ENCODE measurements around the gene LRP2.

Gene LRP2

DNA sequence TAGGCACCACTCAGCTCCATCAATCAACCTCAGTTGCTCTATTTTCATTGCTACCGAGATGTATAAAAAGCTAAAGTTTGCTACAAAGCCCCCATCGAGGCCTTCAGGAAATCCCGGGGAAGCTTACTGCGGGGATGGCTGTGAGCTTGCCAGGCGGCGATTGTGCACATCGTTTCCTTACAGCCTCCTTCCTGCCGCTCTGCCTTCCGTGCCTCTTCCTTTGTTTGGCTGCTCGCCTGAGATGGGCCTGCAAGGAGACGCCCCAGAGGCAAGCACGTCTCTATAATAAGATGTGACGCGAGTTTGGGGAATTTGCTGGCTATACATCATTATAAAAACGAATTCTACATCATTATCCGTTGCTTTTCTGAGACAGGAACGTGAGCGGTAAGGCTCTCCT lies 251.4 kb downstream of the LRP2 start:
- in situ Hi-C loops (cut with HindIII; ENCODE audit: low pct_ligation_motif_present, low pct_unique_long_range_greater_than_20kb, low sequenced_read_pairs), result no loop called here

GRCh38 chr2:169110419-169110818 lies 251.9 kb downstream of the LRP2 start:
- in situ Hi-C loops (cut with HindIII; ENCODE audit: low pct_ligation_motif_present, low pct_unique_long_range_greater_than_20kb, low sequenced_read_pairs), result no loop called here
- DNase-seq, result no peak

More for the DNA sequence above, 251.4 kb downstream of the LRP2 start:
- no peak for DNase-seq

DNA sequence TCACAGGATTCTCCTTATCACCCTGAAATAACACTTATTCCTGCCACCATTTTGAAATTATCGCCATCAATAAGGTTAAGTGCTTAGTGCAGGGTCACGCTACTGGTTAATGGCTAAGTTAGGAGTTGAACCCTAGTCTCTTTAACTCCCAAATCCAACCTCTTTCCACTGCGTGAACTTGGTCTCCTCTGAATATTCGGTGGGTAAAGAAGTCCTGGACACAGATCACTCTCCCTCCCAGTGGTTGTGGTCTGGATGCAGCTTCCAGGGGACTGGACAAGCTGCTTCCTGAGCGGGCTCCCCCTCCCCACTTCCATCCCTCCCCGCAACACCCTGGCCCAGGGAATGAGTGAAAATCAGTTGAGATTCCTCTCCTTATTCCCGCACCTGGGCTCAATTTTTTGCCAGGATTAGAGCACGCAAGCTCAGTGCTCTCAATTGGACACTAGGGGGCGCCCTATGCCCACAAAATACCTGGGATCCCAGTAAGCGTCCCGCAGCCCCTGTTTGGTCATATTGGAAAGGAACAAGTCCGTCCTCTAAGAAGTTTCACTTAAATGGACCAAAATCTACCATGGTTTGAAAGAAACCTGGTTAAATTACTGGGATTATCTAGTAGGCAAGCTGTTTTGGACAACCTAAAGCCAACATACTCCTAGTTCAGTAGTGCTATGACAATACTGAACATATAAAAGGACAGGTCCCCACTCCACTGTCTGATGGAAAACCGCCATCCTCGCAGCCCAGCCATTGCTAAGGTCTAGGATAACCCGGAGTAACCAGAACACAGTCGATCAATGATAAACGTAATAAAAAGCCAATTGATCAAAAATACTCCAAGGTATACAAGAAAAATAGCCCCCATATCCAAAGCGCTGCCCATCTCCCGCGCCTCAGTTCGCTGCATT lies 252.6 kb downstream of the LRP2 start:
- in situ Hi-C loops (cut with HindIII; ENCODE audit: low pct_ligation_motif_present, low pct_unique_long_range_greater_than_20kb, low sequenced_read_pairs), result no loop called here

GRCh38 chr2:169108099-169108884 lies 254.0 kb downstream of the LRP2 start:
- DNase-seq, result no peak
- in situ Hi-C loops (cut with HindIII; ENCODE audit: low pct_ligation_motif_present, low pct_unique_long_range_greater_than_20kb, low sequenced_read_pairs), result no loop called here

More for the DNA sequence above, 252.6 kb downstream of the LRP2 start:
- DNase-seq, result peak; percentile 73

DNA sequence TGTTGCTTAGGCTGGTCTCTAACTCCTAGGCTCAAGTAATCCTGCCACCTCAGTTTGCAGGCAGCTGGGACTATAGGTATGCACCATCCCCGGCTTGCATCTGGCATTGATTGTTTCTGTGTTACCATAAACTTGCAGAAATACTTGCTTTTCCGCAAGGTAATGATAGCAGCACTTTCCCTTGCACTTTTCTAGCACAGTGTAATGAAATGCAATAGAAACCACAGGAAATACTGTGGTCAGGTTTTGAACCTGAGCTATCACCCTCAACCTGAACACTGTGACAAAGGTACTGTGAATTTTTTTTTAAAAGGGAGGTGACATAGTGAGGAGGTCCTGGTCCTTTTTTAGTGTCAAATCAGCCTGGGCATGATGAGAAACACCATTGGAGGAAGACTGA lies 254.7 kb downstream of the LRP2 start:
- DNase-seq, result no peak
- in situ Hi-C loops (cut with HindIII; ENCODE audit: low pct_ligation_motif_present, low pct_unique_long_range_greater_than_20kb, low sequenced_read_pairs), result no loop called here

DNA sequence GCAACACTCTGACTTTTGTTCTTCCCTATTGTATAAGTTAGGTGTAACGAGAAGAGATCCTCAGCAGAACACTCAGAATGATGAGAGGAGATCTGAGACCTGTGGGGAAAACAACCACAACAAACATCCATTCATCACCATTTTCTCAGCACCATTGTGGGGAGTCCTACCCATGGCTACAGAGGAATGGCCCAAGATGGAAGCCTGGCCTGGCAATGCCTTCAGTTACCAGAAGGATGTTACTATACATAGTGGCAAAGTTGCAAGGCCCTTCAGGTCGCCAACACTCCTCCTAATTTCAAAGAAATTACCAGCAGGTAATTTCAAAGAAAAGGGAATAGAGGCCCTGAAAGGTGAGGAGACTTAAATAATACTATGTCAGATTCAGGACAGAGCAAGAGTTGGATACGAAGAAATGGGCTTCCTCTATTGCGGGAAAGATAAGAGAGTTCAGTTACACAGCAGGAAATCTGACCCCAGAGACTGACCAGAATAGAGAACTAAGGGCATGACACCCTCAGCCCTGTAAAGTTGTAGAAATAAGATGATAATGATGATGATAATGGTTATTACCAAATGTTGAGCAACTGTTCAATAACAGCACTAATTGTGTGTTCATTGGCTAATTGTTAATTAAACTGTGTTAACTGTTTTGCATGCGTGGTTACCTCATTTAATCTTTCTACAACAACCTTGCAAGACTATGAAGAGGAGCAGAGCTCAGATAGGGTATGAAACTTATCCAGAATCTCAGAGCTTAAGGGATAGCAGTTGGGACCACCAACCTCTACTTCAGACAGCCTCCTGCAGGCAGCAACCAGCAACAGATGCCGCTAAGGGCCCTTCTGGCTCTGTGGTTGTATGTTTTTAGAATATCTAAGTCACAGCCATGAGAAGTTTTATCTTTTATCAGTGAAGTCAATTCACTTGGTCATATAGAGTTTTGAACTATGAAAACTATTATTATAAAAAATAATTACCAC lies 255.5 kb downstream of the LRP2 start:
- in situ Hi-C loops (cut with HindIII; ENCODE audit: low pct_ligation_motif_present, low pct_unique_long_range_greater_than_20kb, low sequenced_read_pairs), result no loop called here
- no peak for DNase-seq

- in situ Hi-C loops (cut with HindIII; ENCODE audit: low pct_ligation_motif_present, low pct_unique_long_range_greater_than_20kb, low sequenced_read_pairs), result no loop called here
- DNase-seq, result no peak
These were observed 256.2 kb downstream of the LRP2 start for GRCh38 chr2:169106134-169106533.

DNA sequence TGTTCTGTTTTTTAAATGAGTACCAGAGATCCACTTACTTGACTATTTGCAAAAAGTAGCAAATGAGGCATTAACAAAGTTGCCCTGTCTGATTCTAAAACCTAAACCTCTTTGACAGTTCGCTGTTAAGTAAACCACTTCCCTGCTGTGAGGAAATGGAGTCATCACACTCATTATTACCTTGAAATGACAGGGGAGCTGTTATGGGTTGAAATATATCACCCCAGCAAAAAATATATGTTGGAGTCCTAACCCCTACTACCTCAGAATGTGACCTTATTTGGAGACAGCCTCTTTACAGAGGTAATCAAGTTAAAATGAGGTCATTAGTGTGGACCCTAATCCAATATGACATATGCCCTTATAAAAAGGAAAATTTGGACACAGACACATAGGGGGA lies 256.9 kb downstream of the LRP2 start:
- DNase-seq, result no peak
- in situ Hi-C loops (cut with HindIII; ENCODE audit: low pct_ligation_motif_present, low pct_unique_long_range_greater_than_20kb, low sequenced_read_pairs), result no loop called here

GRCh38 chr2:169104848-169105247 lies 257.5 kb downstream of the LRP2 start:
- in situ Hi-C loops (cut with HindIII; ENCODE audit: low pct_ligation_motif_present, low pct_unique_long_range_greater_than_20kb, low sequenced_read_pairs), result no loop called here
- no peak for DNase-seq

DNA sequence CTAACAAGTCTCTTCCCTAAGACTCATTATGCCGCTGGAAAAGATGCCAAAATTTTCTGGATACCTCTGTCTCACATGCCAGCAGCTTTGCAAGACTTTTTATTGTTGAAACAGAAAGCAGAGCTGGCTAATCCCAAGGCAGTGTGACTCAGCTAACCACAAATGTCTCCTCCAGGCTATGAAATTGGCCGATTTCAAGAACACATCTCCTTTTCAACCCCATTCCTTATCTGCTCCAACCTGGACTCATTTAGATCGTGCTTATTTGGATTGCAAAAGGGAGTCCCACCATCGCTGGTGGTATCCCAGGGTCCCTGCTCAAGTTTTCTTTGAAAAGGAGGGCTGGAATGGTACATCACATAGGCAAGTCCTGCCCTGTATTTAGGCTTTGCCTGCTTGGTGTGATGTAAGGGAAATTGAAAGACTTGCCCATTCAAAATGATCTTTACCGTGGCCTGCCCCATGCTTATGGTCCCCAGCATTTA lies 266.7 kb downstream of the LRP2 start:
- in situ Hi-C loops (cut with HindIII; ENCODE audit: low pct_ligation_motif_present, low pct_unique_long_range_greater_than_20kb, low sequenced_read_pairs), result no loop called here

DNA sequence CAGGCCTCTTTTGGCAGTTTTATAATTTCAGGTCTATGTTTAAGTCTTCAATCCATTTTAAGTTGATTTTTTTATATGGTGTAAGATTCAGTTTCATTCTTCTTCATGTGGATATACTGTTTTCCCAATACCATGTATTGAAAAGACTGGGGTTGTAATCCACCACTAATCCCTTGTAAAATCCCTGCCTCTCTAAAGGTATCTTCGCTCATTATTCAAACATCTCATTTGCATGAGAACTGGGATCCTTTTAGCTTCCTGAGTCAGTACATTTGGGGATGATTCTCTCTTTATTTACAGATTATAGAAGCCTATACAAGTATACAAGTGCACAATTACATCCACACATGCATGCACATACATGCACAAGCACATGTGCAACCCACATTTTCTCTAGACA lies 267.7 kb downstream of the LRP2 start:
- no peak for DNase-seq
- in situ Hi-C loops (cut with HindIII; ENCODE audit: low pct_ligation_motif_present, low pct_unique_long_range_greater_than_20kb, low sequenced_read_pairs), result no loop called here

More for the DNA sequence above, 266.7 kb downstream of the LRP2 start:
- DNase-seq, result peak; percentile 77

DNA sequence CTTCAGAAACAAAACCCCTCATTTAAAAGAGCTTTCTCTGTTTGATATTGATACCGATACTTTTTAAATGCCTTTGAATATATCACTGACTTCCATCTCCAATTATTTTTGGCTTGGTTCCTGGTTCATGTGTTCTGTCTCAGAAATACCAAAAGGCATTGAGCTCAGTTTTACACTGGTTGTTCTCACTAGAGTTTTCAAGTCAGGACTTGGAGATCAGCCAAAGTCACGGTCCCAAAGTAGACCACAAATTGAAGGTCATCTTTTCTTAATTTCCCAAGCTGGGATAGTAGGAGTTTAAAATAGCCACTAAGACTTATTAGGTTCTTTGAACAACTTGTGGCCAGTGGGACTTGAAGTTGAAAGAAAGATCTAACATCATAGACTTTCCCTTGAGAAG lies 268.8 kb downstream of the LRP2 start:
- in situ Hi-C loops (cut with HindIII; ENCODE audit: low pct_ligation_motif_present, low pct_unique_long_range_greater_than_20kb, low sequenced_read_pairs), result no loop called here
- no peak for DNase-seq

- in situ Hi-C loops (cut with HindIII; ENCODE audit: low pct_ligation_motif_present, low pct_unique_long_range_greater_than_20kb, low sequenced_read_pairs), result no loop called here
These were observed 270.4 kb downstream of the LRP2 start for GRCh38 chr2:169091761-169092519.

GRCh38 chr2:169091256-169091655 lies 271.1 kb downstream of the LRP2 start:
- no peak for DNase-seq
- in situ Hi-C loops (cut with HindIII; ENCODE audit: low pct_ligation_motif_present, low pct_unique_long_range_greater_than_20kb, low sequenced_read_pairs), result no loop called here

More at GRCh38 chr2:169091761-169092519, 270.4 kb downstream of the LRP2 start:
- no peak for DNase-seq

DNA sequence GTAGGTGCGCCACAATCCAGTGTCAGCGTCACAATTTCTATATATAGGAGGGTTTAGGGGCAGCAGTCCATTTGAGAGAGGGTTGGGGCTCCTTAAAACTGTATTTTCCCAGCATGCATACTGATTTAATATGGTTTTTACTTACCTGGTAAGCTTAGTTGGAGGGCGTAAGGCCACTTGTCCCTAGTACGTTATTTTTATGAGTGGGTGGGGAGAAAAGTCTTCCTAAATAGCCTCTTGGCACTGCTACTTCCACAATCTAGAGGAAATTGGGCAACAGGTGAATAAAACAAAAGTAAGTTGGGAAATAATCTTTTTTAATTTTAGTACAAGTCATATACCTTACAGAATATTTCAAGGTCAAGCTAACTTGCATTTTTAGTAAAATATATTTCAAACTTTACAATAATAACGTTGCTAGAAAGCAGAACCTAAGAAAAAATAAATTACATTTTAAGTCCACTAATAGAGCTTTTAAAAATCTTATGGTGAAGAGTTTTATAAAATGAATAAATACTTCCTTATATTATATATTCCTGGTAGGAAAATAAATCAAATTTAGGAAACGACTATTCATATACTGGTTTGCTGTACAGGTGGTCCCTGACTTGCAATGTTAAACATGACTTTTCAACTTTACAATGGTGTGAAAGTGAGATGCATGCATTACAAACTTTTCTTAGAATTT lies 272.1 kb downstream of the LRP2 start:
- in situ Hi-C loops (cut with HindIII; ENCODE audit: low pct_ligation_motif_present, low pct_unique_long_range_greater_than_20kb, low sequenced_read_pairs), result no loop called here
- DNase-seq, result no peak

- in situ Hi-C loops (cut with HindIII; ENCODE audit: low pct_ligation_motif_present, low pct_unique_long_range_greater_than_20kb, low sequenced_read_pairs), result no loop called here
These were observed 273.2 kb downstream of the LRP2 start for GRCh38 chr2:169089182-169089581.

GRCh38 chr2:169087757-169088379 lies 274.5 kb downstream of the LRP2 start:
- in situ Hi-C loops (cut with HindIII; ENCODE audit: low pct_ligation_motif_present, low pct_unique_long_range_greater_than_20kb, low sequenced_read_pairs), result no loop called here
- no peak for DNase-seq

More at GRCh38 chr2:169089182-169089581, 273.2 kb downstream of the LRP2 start:
- no peak for DNase-seq
